A549 (cell line): Measurements from ENCODE around the gene ZNF106. TPM values are rescaled to one million over a fixed set of nuclear protein-coding genes. Genes with fewer than 3 reads are reported as not detected.

ENCODE experiments used
- ATAC-seq, 2 experiments: fragments of 200-7000 bp in 1 of 2; fragments of >200 bp in 1 of 2; cut with Nextera tagmentation in 1 of 2; cut with Tn5 transposase in 1 of 2; 3 replicates each; pipeline versions ENCODE4 v1.8.0 to v1.9.1; 2018 to 2020; ENCODE audit warnings: mild to moderate bottlenecking in 1 of 2, moderate library complexity in 1 of 2
- CTCF ChIA-PET: fragments of 300-600 bp; sonication (Branson Sonifier 250); formaldehyde crosslinking; extraction: SDS; loops from one replicate; lab custom pipeline; 2021; ENCODE audit warnings: antibody characterized with exemption, inconsistent platforms; lab: Yijun Ruan, JAX
- POLR2A ChIA-PET: fragments of 350-600 bp; formaldehyde crosslinking; extraction: SDS; loops from one replicate; lab custom pipeline; 2021; ENCODE audit warnings: antibody characterized with exemption, inconsistent platforms; lab: Yijun Ruan, JAX
- DNase-seq, 2 experiments: peaks; one replicate each; pipeline versions ENCODE4 v3.0.0 to v3.0.0-alpha.2; 2011 to 2016; ENCODE audit warnings: low read depth in 1 of 2, low spot score in 1 of 2
- FAIRE-seq: peaks from 2 replicates; lab custom pipeline; 2011; peaks lifted over from hg19 to GRCh38; lab: Jason Lieb, UNC
- H3K27ac ChIP-seq, 2 experiments: fragments of >200 bp; sonication (Bioruptor Twin); formaldehyde crosslinking; 3 replicates each; pipeline ENCODE4 v1.5.1; 2016 to 2017
- H3K4me1 ChIP-seq: fragments of >200 bp; sonication (Bioruptor Twin); formaldehyde crosslinking; 3 replicates; pipeline ENCODE4 v1.6.1; 2016
- H3K4me2 ChIP-seq: fragments of >200 bp; sonication (Bioruptor Twin); formaldehyde crosslinking; 3 replicates; pipeline ENCODE4 v1.6.1; 2016
- H3K4me3 ChIP-seq: fragments of >200 bp; sonication (Bioruptor Twin); formaldehyde crosslinking; 3 replicates; pipeline ENCODE4 v1.5.1; 2016
- H3K9me3 ChIP-seq: fragments of >200 bp; sonication (Bioruptor Twin); formaldehyde crosslinking; 3 replicates; pipeline ENCODE4 v1.6.1; 2016
- BCL3 ChIP-seq: fragments of >200 bp; sonication (Bioruptor Twin); formaldehyde crosslinking; IDR thresholded peaks from 3 replicates; pipeline ENCODE4 v1.6.1; 2016
- CBX2 ChIP-seq: fragments of 200-600 bp; sonication (generic); IDR thresholded peaks from 2 replicates; pipeline ENCODE4 v1.6.1; 2016; ENCODE audit warnings: low read depth, mild to moderate bottlenecking, borderline replicate concordance
- ELK1 ChIP-seq: fragments of 150-350 bp; IDR thresholded peaks from 2 replicates; pipeline ENCODE4 v1.6.1; 2014; ENCODE audit warnings: low read depth, mild to moderate bottlenecking, low read length
- ESRRA ChIP-seq: fragments of 150-350 bp; IDR thresholded peaks from 2 replicates; pipeline ENCODE4 v1.6.1; 2014; ENCODE audit warnings: mild to moderate bottlenecking, low read length, borderline replicate concordance
- FOSB ChIP-seq: fragments of 250-450 bp; sonication (Bioruptor Pico); IDR thresholded peaks from 2 replicates; pipeline ENCODE4 v1.5.0; 2020; ENCODE audit warnings: mild to moderate bottlenecking, moderate library complexity
- FOSL2 ChIP-seq, 2 experiments: fragments of 450-650 bp in 1 of 2; fragments of >200 bp in 1 of 2; sonication (Bioruptor Twin) in 1 of 2; formaldehyde crosslinking; IDR thresholded peaks; 2 replicates each; pipeline versions ENCODE4 v1.5.0 to v1.6.1; 2016 to 2020; ENCODE audit warnings: mild to moderate bottlenecking in 1 of 2, moderate library complexity in 1 of 2
- HEYL ChIP-seq: fragments of 250-450 bp; sonication (Bioruptor Pico); IDR thresholded peaks from 2 replicates; pipeline ENCODE4 v1.8.0; 2021; ENCODE audit warnings: mild to moderate bottlenecking, moderate library complexity
- HOXA7 ChIP-seq: fragments of 250-450 bp; sonication (Bioruptor Pico); IDR thresholded peaks from 2 replicates; pipeline ENCODE4 v1.5.0; 2020; ENCODE audit warnings: mild to moderate bottlenecking, moderate library complexity
- HOXB13 ChIP-seq: fragments of 250-450 bp; sonication (Bioruptor Pico); IDR thresholded peaks from 2 replicates; pipeline ENCODE4 v1.5.0; 2020; ENCODE audit warnings: low read depth, mild to moderate bottlenecking, moderate library complexity
- HOXB5 ChIP-seq: fragments of 250-450 bp; sonication (Bioruptor Pico); IDR thresholded peaks from 2 replicates; pipeline ENCODE4 v1.5.0; 2020; ENCODE audit warnings: mild to moderate bottlenecking, moderate library complexity
- JUN ChIP-seq, 2 experiments: fragments of >200 bp; sonication (Bioruptor Twin); formaldehyde crosslinking; IDR thresholded peaks; 2 replicates in 1 of 2; 3 replicates in 1 of 2; pipeline ENCODE4 v1.6.1; 2016 to 2017
- KDM5A ChIP-seq: fragments of 200-600 bp; sonication (generic); IDR thresholded peaks from 2 replicates; pipeline ENCODE4 v1.6.1; 2016; ENCODE audit warnings: antibody characterized with exemption, mild to moderate bottlenecking
- MAZ ChIP-seq: fragments of 150-350 bp; IDR thresholded peaks from 2 replicates; pipeline ENCODE4 v1.6.1; 2014; ENCODE audit warnings: antibody characterized with exemption, low read depth, low read length, borderline replicate concordance
- NPAS2 ChIP-seq: fragments of 250-450 bp; sonication (Bioruptor Pico); IDR thresholded peaks from 2 replicates; pipeline ENCODE4 v1.8.0; 2022; ENCODE audit warnings: mild to moderate bottlenecking, moderate library complexity, borderline replicate concordance
- NR3C1 ChIP-seq: fragments of >200 bp; sonication (Bioruptor Twin); formaldehyde crosslinking; IDR thresholded peaks from 3 replicates; pipeline ENCODE4 v1.6.1; 2017
- PHF8 ChIP-seq: fragments of 200-600 bp; sonication (generic); IDR thresholded peaks from 2 replicates; pipeline ENCODE4 v1.6.1; 2016; ENCODE audit warnings: low read depth, mild to moderate bottlenecking, antibody characterized with exemption, moderate library complexity, borderline replicate concordance
- POLR2A ChIP-seq: IDR thresholded peaks from 2 replicates; pipeline ENCODE4 v1.6.1; 2012; ENCODE audit warnings: mild to moderate bottlenecking, low read length
- POLR2AphosphoS2 ChIP-seq: conservative IDR thresholded peaks from 2 replicates; pipeline ENCODE4 v1.6.1; 2012; ENCODE audit warnings: low read length, improper control_type of control experiment, inconsistent platforms
- RCOR1 ChIP-seq: fragments of 150-350 bp; IDR thresholded peaks from 2 replicates; pipeline ENCODE4 v1.6.1; 2014; ENCODE audit warnings: antibody characterized with exemption, low read length, low read depth
- REST ChIP-seq: fragments of 200-600 bp; sonication (generic); IDR thresholded peaks from 2 replicates; pipeline ENCODE4 v1.6.1; 2016; ENCODE audit warnings: antibody characterized with exemption, mild to moderate bottlenecking, moderate library complexity
- SREBF2 ChIP-seq: fragments of 450-650 bp; IDR thresholded peaks from 2 replicates; pipeline ENCODE4 v1.6.1; 2014; ENCODE audit warnings: mild to moderate bottlenecking, moderate library complexity
- TP53 ChIP-seq: fragments of 250-450 bp; sonication (Bioruptor Pico); IDR thresholded peaks from 2 replicates; pipeline ENCODE4 v1.5.0; 2021; ENCODE audit warnings: mild to moderate bottlenecking, moderate library complexity
- ZC3H11A ChIP-seq: fragments of 450-650 bp; IDR thresholded peaks from 2 replicates; pipeline ENCODE4 v1.6.1; 2014; ENCODE audit warnings: antibody characterized with exemption, mild to moderate bottlenecking
- ZSCAN20 ChIP-seq: fragments of 250-450 bp; sonication (Bioruptor Pico); IDR thresholded peaks from 2 replicates; pipeline ENCODE4 v1.8.0; 2022; ENCODE audit warnings: mild to moderate bottlenecking, moderate library complexity
- WGBS: methylation state at CpG from one replicate; pipeline ENCODE4 v1.1.6; 2017; ENCODE audit errors: missing lambda C conversion rate; 5-methylcytosine and 5-hydroxymethylcytosine counted together
- polyA minus RNA-seq: library from RNA; depleted of rRNA, polyadenylated mRNA; stranded (reverse); fragments of >200 nt; gene quantifications from 2 replicates; pipeline ENCODE4 v1.2.3, GENCODE V29; 2011; rRNA and poly(A)+ RNA removed
- polyA plus RNA-seq, 4 experiments: library from polyadenylated mRNA; depleted of rRNA in 3 of 4; stranded (reverse); fragments of >200 nt; fragmentation: RNase III in 1 of 4; extraction: RNeasy Plus Mini Kit Qiagen cat#74134 plus additional on column Dnase treatment in 1 of 4; gene quantifications; 2 replicates in 3 of 4; 3 replicates in 1 of 4; pipeline ENCODE4 v1.2.3, GENCODE V29; 2011 to 2017
- TF ChIP-seq, protein P1 (sequence below): IDR thresholded peaks from 2 replicates; pipeline ENCODE4 v1.6.1; 2012
- TF ChIP-seq, protein P2 (sequence below): IDR thresholded peaks from 2 replicates; pipeline ENCODE4 v1.6.1; 2012

The ZNF106 gene
- polyA plus RNA-seq (2011; rRNA removed) (19.3 and 19.4 TPM in 2 replicates), polyA plus RNA-seq (2017; fragmentation: RNase III; extraction: RNeasy Plus Mini Kit Qiagen cat#74134 plus additional on column Dnase treatment) (7.7 to 8.4 TPM (median 7.8 TPM) in 3 replicates), polyA minus RNA-seq (31.2 and 34.1 TPM in 2 replicates)
- 4.0 and 4.9 TPM in 2 replicates for polyA plus RNA-seq (2012; cell fraction: cytosol; rRNA removed)
- polyA plus RNA-seq (2012; cell fraction: nucleus; rRNA removed): 2.5 and 3.3 TPM in 2 replicates

- no peak for TF ChIP-seq MAZ
- no peak for TF ChIP-seq SREBF2
- TF ChIP-seq ESRRA: no peak
- TF ChIP-seq, protein P1, sequence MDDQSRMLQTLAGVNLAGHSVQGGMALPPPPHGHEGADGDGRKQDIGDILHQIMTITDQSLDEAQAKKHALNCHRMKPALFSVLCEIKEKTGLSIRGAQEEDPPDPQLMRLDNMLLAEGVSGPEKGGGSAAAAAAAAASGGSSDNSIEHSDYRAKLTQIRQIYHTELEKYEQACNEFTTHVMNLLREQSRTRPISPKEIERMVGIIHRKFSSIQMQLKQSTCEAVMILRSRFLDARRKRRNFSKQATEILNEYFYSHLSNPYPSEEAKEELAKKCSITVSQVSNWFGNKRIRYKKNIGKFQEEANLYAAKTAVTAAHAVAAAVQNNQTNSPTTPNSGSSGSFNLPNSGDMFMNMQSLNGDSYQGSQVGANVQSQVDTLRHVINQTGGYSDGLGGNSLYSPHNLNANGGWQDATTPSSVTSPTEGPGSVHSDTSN: no peak
- no peak for TF ChIP-seq FOSL2 (IDR thresholded peaks at IDR 0.05)
- TF ChIP-seq FOSL2 (CRISPR knock-in tag; IDR thresholded peaks at IDR 0.05): no peak
- TF ChIP-seq RCOR1: no peak
- TF ChIP-seq POLR2AphosphoS2: no peak
- peak; percentile 74 for TF ChIP-seq POLR2A
- TF ChIP-seq JUN (IDR thresholded peaks at IDR 0.05): peak; percentile 55 to 78; a peak in 4 of 5 replicates
- no peak for TF ChIP-seq CBX2
- peak; percentile 75; the same call in 1 of the 2 replicates for TF ChIP-seq PHF8
- no peak for TF ChIP-seq NPAS2 (CRISPR knock-in tag)
- TF ChIP-seq, protein P2, sequence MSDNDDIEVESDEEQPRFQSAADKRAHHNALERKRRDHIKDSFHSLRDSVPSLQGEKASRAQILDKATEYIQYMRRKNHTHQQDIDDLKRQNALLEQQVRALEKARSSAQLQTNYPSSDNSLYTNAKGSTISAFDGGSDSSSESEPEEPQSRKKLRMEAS: peak; percentile 48; the same call in 1 of the 2 replicates
- TF ChIP-seq ZSCAN20 (CRISPR knock-in tag): no peak
- no peak for TF ChIP-seq REST
- no peak for TF ChIP-seq NR3C1
- peak; percentile 70; the same call in 2 of the 3 replicates for TF ChIP-seq BCL3
- no peak for TF ChIP-seq ZC3H11A
- TF ChIP-seq TP53 (CRISPR knock-in tag): no peak
- no peak for TF ChIP-seq HOXA7
- no peak for TF ChIP-seq ELK1
- no peak for TF ChIP-seq HOXB13 (CRISPR knock-in tag)
- no peak for TF ChIP-seq FOSB (CRISPR knock-in tag)
- TF ChIP-seq HOXB5 (CRISPR knock-in tag): no peak
- no peak for TF ChIP-seq HEYL (CRISPR knock-in tag)
- no peak for TF ChIP-seq KDM5A
Measured at GRCh38 chr15:42490671-42491538, at the start of gene ZNF106. Gene ZNF106 (minus strand): TSS chr15:42491141. CDS start chr15:42472289, 18,852 bp downstream.

More at GRCh38 chr15:42490671-42491538, at the start of gene ZNF106:
- peak within 1 kb of the TSS; percentile 93 to 98 for H3K27ac ChIP-seq
- H3K4me3 ChIP-seq: peak within 1 kb of the TSS; percentile 99
- peaks cover 15% of the 10 kb centered on the region for H3K4me1 ChIP-seq
- peak; percentile 58 to 73 for ATAC-seq
- CTCF ChIA-PET: no interaction called here
- FAIRE-seq: no peak
- no peaks in the 10 kb centered on the region for H3K9me3 ChIP-seq
- DNase-seq: peak; percentile 54 to 85
- 1% methylated on average over 36 of the region's 51 CpGs for whole genome bisulfite sequencing
- H3K4me2 ChIP-seq: peak within 1 kb of the TSS; percentile 70
- POLR2A ChIA-PET: interaction anchor here (0.8 to 1.1 kb wide), 4 partner anchors 9 to 218 kb away, joined by 3 to 7 read pairs (median 4); partner anchors contain the start of genes GANC, HAUS2, LRRC57 and STARD9
